22Rv1 (cell line): ENCODE measurements around the gene CDC123.

Experiments
- CTCF ChIP-seq: fragments of 450-650 bp; IDR thresholded peaks from 2 replicates; pipeline ENCODE4 v1.5.1; 2017; ENCODE audit warnings: mild to moderate bottlenecking
- ZFX ChIP-seq: fragments of 450-650 bp; IDR thresholded peaks from 2 replicates; pipeline ENCODE4 v1.6.1; 2017; ENCODE audit warnings: antibody characterized with exemption, borderline replicate concordance

GRCh38 chr10:12181065-12181775 is 14.8 kb upstream of the CDC123 start:
- TF ChIP-seq CTCF (no peak), ZFX (no peak)
